Ramos (cell line): ENCODE data around the gene DPEP3.

Experiments used
- in situ Hi-C: fragments of 300-500 bp; cut with MboI; formaldehyde crosslinking; loops from one replicate; pipeline ENCODE4 v1.14.3; 2022; ENCODE audit warnings: low sequenced_read_pairs; ENCODE audit not compliant: unreplicated experiment

Gene DPEP3

GRCh38 chr16:67935402-67936123 is 44.7 kb downstream of the DPEP3 start:
- in situ Hi-C loops = no loop called here

- in situ Hi-C loops = no loop called here
Measured at GRCh38 chr16:67935101-67935401, 45.2 kb downstream of the DPEP3 start.

GRCh38 chr16:67934306-67935100 is 45.8 kb downstream of the DPEP3 start:
- in situ Hi-C loops = no loop called here

GRCh38 chr16:67933805-67934204 is 46.5 kb downstream of the DPEP3 start:
- in situ Hi-C loops = no loop called here

GRCh38 chr16:67932462-67932840 is 47.8 kb downstream of the DPEP3 start:
- in situ Hi-C loops = no loop called here

GRCh38 chr16:67931712-67932461 is 48.4 kb downstream of the DPEP3 start, which contains the start of gene CTRL:
Gene CTRL (minus strand): TSS chr16:67931862. CDS start chr16:67931852, 10 bp downstream.
- in situ Hi-C loops = no loop called here

- in situ Hi-C loops = no loop called here
Measured at GRCh38 chr16:67930678-67931211, 49.6 kb downstream of the DPEP3 start.

- in situ Hi-C loops = no loop called here
Measured at GRCh38 chr16:67930191-67930590, 50.1 kb downstream of the DPEP3 start.

GRCh38 chr16:67928561-67929364 is 51.5 kb downstream of the DPEP3 start:
- in situ Hi-C loops = loop anchor here (5.0 to 10.0 kb wide), 3 partner anchors 251 to 434 kb away; partner anchors contain the start of gene RIPOR1

GRCh38 chr16:67928147-67928546 is 52.2 kb downstream of the DPEP3 start:
- in situ Hi-C loops = loop anchor here (5.0 to 10.0 kb wide), 3 partner anchors 251 to 433 kb away; partner anchors contain the start of gene RIPOR1

- in situ Hi-C loops = loop anchor here (5.0 to 10.0 kb wide), 3 partner anchors 250 to 433 kb away; partner anchors contain the start of gene RIPOR1
Measured at GRCh38 chr16:67927131-67927941, 53.0 kb downstream of the DPEP3 start.

GRCh38 chr16:67926181-67926750 is 54.0 kb downstream of the DPEP3 start:
- in situ Hi-C loops = loop anchor here (5.0 to 10.0 kb wide), 3 partner anchors 249 to 431 kb away; partner anchors contain the start of gene RIPOR1
